GM21528 (cell line): ENCODE results near the gene IMPG2.
"Not testable (repeated sequence)": the region's sequence is repeated elsewhere in the genome, so short reads cannot be mapped to it uniquely, and the experiment has no call there.

Experiments used
- ATAC-seq: cut with Tn5 transposase; IDR thresholded peaks from one replicate; pipeline ENCODE4 v1.9.1; 2021; ENCODE audit warnings: mild to moderate bottlenecking, moderate library complexity; ENCODE audit not compliant: unreplicated experiment, low FRiP score

The IMPG2 gene

DNA sequence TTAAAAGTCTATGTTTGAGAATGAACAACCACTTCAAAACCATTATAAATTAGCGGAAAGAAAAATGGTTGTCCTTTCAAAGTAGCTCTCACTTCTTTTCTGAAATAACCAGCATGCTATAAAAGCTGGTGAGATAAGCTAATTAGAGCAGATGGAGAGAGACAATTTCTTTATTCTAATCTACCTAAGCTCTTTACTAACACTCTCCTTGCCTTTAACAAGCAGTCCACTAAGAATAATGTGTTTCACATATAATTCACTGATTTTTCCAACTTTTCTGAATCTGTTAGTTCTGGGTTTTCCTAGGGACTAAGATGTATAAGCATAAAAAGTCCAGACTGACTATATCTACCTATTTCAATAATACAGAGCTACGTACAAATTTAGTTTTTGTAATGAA lies at the start of gene IMPG2:
Gene IMPG2 (minus strand): TSS at position 101 of the 400 bp plus-strand sequence. CDS start 203 bp downstream, outside the sequence.
- no peak for ATAC-seq

DNA sequence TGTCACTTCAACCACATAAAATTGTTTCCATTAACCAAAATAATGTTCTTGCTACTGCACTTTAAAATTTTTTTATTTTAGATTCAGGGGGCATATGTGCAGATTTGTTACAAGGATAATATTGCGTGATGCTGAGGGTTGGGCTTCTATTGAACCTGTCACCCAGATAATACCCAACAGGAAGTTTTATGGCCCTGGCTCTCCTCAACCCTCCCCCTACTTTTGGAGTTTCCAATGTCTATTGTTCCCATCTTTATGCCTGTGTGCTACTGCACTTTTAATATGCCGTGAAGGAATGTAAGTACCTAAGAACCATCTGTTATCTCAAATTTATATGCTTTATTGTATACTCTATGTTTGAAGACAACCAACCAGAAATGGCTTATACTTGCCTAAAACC lies 42.0 kb upstream of the IMPG2 start:
- ATAC-seq: no peak

DNA sequence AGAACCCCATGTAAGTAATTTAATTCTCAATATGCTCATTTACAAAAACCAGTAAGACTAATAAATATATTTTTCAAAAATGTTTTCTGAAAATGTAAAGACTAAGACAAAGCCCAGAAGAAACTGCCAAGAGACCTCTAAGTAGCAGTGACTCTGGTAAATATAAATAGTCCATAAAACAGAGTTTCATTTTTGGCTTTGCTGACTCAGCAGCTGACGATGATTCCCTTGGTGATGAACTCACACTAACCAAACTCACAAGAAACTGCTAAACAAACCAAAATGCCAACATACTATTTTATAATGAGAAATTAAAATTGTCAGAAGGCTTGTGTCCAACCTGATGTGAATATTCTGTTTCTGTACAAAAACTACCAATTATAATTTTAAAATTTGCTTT lies 31.5 kb upstream of the IMPG2 start:
- no peak for ATAC-seq

DNA sequence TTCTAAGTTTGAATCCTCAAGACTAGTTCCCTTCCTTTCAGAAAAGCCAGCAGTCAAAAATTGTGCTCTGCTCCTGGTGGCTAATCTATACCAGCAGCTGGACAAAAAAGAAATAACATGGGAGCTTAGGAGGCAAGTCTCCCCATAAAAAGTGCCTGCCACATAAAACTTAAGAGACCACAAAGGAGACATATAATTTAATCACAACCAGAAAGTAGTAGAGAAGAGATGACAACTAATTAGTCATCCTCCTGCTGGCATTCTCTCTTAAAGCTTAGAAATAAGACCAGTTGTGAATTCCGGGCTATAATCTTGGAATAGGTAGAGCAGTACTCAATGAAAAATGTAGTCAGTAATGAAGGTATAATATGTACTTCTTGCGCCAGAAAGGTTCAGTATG lies 20.2 kb upstream of the IMPG2 start:
- no peak for ATAC-seq

DNA sequence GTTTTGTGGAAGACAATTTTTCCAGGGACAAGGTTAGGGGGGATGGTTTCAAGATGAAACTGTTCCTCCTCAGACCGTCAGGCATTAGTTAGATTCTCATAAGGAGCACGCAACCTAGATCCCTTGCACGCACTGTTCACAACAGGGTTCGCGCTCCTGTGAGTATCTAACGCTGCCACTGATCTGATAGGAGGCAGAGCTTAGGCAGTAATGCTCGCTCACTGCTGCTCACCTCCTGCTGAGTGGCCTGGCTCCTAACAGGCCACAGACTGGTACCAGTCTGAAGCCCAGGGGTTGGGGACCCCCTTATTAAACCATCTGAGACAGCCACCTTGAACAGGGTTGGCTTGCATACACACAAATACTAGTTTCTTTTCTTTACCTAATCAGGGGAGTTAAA lies 13.5 kb upstream of the IMPG2 start:
- no peak for ATAC-seq

DNA sequence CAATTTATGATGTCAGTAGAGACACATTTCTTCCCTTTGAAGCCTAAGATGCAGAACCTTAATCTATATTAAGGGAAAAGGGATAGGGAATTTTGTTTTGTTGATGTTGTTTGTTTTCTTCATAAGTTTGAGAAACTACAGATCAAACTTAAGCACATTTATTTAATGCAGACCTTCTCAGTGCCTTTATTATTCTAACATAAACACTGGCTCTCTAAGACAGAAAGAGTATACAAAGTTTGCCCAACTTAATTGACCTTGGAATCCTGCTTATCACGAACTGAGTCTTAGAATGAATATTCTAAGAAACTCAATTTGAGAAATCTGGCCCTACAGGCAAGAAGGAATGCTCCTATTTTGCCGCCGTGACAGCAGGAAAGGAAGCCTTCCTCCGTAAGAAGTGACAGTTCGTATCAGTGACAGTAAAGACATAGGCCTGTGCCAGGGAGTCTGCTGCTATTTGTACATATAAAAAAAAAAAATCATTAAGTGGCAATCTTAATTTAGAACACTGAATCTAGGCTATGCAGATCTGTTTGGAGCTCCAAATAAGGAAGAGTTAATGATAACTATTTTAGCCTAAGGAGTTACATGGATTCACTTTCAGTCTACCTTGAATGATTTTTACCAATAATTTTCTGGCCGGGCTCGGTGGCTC lies 8.8 kb upstream of the IMPG2 start:
- no peak for ATAC-seq

DNA sequence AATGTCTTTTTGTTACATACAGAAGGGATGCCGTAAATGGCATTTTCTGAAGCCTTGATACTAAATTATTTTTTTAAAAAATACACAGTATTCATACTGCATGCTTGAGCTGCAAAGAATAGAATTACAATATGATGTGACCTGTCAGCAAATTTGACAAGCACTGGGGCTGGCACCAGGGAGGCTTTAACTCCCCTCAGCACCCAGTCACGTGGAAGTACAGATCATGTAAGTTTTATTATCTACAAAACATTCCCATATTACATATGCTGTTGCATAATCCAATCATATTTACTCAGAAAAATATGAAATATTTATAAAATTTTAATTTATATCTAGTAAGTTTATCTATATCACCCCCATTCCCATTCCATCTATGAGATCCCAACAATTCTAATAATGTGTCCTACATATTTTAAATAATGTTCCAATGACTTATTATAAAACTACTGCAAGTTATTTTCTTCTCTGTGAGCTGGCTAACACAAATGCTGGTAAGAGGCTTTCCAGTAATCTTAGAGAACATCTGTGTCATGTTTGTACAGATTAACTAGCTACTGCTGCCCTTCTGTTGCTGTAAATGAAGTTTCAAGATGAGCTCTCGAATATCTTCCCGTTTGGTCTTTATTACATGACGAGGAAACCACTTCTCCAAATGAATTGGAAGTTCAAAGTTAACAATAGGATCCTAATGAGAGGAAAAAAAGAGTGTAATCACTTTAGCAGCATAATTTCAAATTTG lies 5.2 kb upstream of the IMPG2 start:
- ATAC-seq: no peak

DNA sequence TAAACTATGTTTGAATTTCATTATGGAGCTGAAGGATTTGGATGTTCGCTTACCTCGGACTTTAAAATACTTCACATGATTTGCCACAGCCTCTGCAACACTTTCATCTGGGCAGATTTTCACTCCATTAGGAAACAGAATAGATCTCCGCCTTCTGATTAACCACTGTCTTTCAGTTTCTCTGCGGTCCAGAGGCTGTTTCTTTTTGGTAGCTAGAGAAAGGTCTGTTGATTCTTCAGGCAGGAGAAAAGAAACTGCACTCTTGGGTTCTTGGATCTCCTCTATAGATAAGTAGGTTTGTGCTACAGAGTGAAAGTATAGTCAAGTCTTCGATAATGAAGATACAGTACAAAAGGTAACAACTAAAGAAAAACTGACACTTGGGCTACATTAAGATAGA lies 844 bp downstream of the IMPG2 start:
- no peak for ATAC-seq

DNA sequence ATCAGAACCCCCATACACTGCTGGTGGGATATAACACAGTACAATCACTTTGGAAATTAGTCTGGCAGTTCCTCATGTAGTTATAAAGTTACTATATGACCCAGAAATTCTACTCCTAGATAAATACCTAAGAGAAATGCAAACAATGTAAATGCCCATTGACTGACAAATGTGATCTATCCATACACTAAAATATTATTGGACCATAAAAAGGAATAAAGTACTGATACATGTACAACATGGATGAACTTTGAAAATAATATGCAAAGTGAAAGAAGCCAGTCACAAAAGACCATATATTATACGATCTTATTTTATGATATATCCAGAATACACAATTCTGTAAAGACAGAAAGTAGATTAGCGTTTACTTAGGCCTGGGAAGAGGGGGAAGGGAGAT lies 7.8 kb downstream of the IMPG2 start:
- no peak for ATAC-seq

DNA sequence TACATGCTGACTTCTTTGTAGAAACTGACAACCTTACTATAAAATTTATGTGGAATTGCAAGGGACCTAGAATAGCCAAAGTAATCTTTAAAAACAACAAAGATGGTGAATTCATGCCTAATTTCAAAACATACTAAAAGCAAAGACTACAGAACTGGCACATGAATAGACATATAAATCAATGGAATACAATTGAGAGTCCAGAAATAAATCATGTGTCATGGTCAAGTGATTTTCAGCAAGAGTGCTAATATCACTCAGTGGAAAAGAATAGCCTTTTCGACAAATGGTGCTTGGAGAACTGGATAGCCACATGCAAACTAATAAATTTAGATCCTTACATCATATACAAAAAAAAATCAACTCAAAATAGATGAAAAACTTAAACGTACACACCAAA lies 8.7 kb downstream of the IMPG2 start:
- no peak for ATAC-seq

DNA sequence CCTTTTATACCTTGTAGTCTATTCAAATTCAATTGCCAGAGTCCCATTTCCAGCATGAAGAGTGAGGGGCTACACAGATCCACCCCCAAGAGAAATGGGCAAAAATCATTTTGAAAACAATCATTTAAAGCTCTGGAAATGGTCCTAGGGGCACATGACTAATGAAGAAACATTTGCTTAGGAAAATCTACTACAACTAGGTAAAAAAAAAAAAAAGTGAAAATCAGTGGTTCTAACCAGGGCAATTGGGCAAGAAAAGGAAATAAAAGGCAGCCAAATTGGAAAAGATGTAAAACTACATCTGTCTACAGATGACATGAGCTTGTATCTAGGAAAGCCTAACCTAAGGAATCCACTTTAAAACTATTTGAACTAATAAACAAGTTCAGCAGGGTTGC lies 9.4 kb downstream of the IMPG2 start:
- ATAC-seq: no peak

DNA sequence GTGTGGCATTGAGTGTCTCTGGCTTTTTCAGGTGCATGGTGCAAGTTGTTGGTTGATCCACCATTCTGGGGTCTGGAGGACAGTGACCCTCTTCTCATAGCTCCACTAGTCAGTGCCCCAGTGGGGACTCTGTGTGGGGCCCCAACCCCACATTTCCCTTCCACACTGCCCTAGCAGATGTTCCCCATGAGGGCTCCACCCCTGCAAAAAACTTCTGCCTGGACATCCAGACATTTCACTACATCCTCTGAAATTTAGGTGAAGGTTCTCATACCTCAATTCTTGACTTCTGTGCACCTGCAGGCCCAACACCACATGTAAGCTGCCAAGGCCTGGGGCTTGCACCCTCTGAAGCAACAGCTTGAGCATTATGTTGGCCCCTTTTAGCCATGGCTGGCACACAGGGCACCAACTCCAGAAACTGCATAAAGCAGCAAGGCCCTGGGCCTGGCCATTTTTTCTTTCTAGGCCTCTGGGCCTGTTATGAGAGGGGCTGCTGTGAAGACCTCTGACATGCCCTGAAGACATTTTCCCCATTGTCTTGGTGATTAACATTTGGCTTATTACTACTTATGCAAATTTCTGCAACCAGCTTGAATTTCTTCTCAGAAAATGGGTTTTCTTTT lies 12.1 kb downstream of the IMPG2 start:
- not testable (repeated sequence) for ATAC-seq

DNA sequence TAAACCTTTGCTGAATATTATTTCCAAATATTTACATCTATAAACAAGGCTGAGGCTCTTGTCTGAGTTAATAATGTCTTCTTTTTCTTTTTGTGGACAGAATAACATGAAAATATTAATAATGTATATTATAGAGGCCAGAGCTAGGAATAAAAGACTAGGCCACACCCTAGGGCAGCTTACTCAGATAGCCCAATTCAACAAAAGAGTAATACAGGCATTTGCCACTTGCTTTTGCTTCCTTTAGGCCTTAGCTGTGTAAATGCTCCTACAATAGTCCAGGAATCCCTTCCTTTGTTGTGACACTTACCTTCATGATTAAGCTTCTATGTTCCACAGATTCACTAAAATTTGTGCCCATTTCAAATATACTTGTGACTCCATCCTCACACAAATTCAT lies 16.5 kb downstream of the IMPG2 start:
- ATAC-seq: no peak

DNA sequence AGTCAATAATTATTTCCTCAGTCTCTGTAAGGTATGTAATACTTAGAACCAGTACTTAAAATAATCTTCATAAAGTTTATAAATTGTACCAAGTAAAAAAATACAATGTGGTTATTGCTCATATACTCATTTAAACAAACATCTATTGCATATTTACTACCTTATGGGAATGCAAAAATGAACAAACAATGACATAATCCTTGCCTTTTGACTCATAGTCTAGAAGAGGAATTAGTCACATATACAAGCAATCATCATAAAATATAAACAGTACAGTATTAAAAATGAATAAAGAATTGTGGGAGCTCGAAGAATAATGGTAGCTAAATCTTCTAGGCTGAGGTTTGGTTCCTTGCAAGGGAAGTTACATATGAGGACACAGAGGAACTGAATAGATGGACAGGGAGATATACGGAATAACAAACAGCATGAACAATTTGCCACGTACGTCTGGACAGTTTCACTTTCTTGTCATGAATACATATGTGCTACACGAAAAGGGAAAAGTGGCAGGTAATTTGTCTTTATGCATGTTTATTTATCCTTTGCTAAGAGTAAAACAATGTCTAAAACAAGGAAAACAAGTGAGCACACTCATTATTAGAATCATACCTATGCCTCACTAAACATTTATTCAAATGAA lies 17.2 kb downstream of the IMPG2 start:
- ATAC-seq: no peak

DNA sequence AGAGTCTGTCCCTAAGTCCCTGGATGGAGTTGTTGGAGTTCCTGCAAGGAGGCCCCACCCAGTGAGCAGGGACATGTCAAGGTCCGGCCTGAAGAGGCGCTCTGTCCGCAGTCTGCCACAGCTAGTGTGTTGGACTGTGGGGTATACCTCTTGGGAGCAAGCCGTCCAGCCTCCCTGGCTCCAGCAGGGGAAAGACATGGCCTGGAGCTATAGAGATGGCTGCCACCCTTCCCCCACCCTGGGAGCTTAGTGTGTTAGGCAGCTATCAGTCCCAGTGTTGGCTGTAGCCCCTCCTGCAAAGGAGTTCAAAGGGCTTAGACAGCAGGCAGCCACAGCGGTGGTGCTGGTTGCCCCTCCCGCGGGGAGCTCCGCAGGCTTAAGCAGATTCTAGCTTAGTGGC lies 20.3 kb downstream of the IMPG2 start:
- no peak for ATAC-seq

DNA sequence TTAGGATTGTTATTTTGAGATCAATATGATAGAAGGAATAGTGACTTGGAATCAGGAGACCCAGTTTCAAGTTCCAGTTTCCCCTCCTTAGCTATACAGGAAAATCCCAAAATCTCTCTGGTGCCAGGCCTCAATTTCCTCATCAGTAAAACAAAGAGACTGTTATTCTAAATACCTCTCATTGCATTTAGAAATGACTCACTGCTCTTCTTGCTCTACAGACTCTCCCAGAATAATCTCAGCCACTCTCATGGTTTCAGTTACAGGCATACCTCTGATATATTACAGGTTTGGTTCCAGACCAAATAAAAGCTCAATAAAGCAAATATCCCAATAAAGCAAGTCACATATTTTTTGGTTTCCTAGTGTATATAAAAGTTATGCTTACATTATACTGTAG lies 28.3 kb downstream of the IMPG2 start:
- ATAC-seq: no peak

DNA sequence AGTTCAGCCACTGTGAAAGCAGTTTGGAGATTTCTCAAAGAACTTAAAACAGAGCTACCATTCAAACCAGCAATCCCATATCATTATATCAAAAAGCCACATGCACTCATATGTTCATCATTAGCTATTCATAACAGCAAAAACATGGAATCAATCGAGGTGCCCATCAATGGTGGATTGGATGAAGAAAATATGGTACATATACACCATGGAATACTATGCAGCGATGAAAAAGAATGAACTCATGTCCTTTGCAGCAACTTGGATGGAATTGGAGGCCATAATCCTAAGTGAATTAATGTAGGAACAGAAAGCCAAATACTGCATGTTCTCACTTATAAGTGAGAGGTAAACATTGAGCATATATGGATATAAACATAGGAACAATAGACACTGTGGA lies 32.1 kb downstream of the IMPG2 start:
- ATAC-seq: no peak

DNA sequence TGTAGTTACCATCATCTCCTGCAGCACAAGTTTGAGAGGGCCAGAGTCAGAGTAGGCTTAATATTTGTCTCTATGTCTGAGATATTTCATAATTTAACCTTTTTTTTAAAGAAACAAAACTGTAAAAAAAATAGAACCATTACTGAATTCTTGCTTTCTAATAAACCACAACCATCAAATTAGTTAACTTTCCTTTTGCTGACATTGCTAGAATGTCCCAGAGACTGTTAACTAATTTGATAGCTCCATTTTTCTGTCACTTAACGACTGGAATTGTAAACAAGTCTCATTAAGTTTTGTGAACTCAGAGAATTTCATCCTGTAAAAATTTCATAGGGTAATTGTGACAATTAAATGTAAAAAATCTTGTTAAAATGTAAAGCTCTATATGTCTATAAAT lies 35.6 kb downstream of the IMPG2 start:
- no peak for ATAC-seq

DNA sequence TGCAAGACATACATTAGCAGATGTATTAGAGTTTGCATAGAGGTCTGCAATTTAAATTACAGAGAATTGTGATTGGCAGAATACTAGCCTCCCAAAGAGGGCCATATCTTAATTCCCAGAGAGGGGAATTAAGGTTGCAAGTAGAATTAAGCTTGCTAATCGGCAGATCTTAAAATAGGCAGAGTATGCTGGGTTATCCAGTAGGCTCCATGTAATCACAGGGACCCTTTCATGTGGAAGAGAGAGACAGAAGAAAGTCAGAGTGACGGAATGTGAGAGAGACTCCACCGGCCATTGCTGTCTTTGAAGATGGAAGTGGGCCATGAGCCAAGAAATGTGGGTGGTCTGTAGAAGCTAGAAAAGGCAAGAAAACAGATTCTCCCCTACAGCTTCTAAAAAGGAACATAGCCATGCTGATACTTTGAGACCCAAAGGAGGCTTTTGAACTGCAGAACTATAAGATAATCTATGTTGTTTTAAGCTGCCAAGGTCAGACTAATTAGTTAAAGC lies 38.8 kb downstream of the IMPG2 start:
- no peak for ATAC-seq

DNA sequence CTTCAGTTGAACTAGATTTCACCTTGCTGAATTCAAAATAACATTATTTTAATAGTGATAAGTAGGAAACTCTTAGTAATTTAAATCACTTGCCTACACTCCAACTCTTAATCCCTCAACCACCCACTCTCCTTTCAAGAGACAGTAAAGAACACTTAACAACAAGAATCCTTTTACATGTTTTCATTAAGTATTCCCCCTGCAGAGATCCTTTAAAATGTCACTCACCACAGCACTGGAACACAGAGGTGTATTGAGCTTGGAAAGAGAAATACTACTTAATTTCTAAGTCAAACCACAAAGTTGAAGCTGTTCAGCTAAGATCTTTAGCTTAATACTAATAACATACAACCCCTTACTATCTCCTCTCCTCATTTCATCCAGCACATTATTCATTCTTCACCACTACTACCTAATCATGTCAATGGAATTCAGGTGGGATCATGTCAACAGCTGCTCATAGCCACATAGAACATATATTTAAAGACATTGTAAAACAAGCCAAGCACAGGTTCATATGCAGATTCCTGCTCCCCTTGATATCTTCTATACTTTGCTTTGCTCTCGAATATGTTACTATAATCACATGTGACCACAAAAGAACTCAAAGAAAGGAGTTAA lies 40.5 kb downstream of the IMPG2 start:
- no peak for ATAC-seq

DNA sequence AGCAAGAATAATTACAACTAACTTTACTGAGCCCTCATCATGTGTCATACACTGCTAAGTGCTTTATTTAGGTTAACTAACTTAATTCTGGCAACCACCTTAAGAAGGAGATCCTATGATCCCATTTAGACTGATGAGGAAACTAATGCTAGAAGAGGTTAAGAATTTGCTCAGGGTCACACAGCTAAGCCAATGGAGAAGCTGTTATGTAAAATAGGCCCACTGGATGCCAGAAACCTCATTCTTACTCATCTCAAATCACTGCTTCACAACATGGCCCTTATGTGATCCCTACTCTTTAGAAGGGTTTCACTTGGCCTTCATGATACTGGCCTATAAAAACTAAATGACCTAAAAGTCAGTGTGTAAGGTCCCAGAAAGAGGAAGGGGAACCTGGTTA lies 41.2 kb downstream of the IMPG2 start:
- ATAC-seq: no peak
